UCSD-AML1 (cell line): ENCODE measurements around the gene FXYD3.

ENCODE experiments used
- DNase-seq: peaks from one replicate; lab custom pipeline; 2025; ENCODE audit not compliant: unreplicated experiment; lab: John Stamatoyannopoulos, UW

FXYD3 gene

DNA sequence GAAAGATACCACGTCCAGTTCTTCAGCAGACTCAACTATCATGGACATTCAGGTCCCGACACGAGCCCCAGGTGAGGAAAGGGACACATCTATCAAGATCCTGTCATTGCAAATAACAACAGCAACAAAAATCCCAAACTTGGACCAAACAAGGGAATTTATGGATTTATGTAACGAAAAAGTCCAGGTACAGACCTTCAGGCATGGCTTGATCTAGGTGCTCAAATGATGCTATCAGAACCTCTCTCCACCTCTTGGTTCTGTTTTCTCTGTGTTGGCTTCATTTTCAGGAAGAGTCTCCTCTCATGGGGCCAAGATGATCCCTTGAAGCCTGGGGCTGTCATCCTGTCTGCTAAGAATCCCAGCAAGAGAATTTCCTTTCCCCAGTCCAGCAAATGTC lies 41.8 kb downstream of the FXYD3 start:
- DNase-seq = no peak

- no peak for DNase-seq
Measured at GRCh38 chr19:35159606-35160005, 44.0 kb downstream of the FXYD3 start.

- DNase-seq = no peak
Measured at GRCh38 chr19:35160629-35161433, 45.2 kb downstream of the FXYD3 start.

- DNase-seq = no peak
Measured at GRCh38 chr19:35161434-35161743, 45.8 kb downstream of the FXYD3 start.

DNA sequence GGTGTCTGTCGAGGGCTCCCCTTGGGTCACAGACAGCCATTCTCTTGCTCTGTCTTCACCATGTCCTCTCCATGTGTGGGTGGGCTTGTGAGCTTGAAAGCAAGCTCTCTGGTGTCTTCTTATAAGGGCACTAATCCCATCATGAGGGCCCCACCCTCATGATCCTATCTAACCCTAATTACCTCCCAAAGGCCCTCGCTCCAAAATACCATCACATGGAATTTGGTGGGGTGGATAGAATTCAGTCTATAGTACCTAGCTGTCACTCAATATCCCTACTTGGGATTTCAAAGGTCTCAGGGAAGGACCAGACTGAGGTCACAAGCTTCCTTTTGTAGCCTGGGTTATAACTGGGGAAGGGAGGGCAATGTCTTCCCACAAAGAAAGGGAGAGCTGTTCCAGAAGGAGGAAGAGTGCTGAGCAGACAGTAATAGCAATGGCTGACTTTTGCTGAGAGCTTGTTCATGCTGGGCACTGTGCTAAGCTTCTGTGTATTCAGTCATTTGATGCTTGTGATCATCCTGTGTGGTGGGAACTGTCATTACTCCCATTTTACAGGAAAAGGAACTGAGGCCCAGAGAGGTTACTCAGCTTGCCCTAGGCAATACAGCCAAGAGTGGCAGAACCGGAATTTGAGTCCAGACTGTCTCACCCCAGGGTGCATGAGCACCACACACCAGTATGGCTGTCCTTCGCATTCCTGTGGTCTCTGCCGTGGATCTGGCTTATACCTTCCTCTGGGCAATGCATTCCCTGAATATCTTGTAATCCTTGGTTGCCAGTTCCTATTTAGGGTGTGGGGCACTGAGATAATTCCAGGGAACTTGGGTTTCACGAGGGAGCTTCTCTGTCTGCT lies 47.1 kb downstream of the FXYD3 start:
- DNase-seq = no peak

GRCh38 chr19:35164418-35164817 lies 48.8 kb downstream of the FXYD3 start:
- DNase-seq = no peak

- no peak for DNase-seq
Measured at GRCh38 chr19:35165200-35166058, 49.8 kb downstream of the FXYD3 start.

GRCh38 chr19:35166100-35167063 lies 50.8 kb downstream of the FXYD3 start:
- no peak for DNase-seq

DNA sequence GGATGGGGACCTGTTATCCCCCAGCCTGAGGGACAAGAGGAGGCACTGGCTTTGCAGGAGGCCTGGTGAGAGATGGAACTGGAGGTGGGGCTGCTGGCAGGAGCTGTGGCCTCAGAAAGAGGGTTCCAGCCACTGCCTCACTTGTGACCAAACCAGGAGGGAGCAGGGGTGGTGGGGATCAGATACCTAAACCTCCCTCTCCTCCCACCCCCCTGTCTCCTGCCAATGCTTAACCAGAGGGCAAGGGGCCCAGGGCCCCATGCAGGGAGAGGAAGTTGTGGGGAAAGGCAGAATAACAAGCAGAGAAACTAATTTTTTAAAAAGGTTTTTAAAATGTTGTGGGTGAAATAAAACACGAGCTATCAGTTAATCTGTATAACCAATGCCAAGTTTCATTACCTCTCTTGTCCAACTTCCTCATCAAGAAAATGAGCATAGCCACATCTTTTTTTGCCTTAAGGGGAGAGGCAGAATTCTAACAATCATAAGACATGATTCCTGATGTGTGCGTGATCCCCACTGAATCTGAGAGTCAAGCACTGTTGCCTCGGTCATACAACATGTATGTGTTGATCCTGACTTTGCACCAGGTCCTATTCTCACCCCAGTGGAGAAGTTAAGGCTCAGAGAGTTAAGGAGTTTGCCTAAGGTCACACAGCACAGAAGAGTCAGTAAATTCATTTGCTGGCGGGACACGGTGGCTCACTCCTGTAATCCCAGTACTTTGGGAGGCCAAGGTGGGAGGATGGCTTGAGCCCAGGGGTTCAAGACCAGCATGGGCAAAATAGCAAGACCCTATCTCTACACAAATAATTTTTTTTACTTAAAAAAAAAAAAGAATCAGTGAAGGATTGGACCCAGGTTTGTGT lies 51.9 kb downstream of the FXYD3 start:
- DNase-seq = no peak

DNA sequence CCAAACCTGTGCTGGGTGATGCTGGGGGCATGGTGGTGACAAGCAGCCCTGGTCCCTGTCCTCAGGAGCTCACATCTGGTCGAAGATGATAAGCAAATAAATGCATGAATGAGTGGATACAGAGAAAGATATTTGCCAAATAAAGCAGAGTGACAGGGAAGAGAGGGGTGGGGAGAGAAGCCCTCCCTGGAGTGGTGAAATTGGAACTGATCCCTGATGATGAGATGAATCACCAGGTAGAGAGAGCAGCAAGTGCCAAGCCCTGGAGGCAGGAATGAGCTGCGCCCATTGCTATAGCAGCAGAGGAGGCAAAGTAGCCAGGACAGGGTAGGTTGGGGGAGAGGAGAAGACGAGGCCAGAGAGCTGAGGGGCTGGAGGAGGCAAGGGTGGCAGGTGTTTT lies 52.6 kb downstream of the FXYD3 start:
- no peak for DNase-seq

- no peak for DNase-seq
Measured at GRCh38 chr19:35169221-35169995, 53.8 kb downstream of the FXYD3 start.

DNA sequence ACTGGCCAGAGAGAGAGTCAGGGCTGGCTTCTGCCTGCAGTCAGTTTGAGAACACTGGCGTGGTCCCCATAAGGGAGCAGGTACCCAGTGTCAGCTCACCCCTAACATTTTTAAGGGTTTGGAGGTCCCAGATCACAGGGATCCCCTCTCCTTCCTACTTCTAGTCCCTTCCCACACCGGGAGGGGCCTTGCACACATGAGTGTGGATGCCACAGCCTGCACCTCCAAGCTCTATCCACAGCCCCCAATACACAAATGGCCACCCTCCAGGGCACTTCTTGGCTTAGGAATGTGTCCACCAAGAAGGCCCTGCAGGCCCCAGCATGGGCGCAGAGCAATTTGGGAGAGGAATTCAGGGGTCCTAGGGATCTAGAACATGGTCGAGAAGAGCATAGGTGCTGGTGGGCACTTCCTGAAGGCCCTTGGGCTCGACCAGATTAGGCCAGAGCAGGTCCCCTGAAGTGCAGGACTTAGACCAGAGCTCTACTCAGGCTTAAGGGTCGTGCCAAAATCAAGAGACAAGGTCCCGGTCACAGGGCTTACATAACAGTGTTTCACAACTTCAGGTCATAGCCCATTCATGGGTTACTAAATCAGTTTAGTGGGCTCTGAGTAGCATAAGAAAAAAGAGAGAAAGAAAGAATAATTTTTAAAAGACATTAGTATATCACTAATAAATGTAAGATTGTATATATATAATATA lies 54.9 kb downstream of the FXYD3 start:
- DNase-seq = no peak

DNA sequence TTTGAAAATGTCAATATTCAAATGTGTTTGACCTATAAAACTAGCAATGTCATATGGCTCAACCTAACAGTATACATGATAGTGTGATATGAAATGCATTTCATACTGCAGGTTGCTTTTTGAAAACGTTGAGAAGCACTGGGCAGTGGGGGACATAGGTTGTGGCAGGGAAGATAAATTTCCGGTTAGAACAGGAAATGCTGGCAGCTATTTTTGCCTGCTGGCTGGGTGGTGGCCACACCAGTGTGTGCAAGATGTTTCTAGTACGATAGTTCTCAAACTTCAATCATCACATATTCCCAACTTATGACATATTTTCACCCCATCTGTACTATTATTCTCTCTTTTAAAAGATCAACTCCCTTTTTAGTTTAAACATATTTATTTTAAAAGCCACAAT lies 56.1 kb downstream of the FXYD3 start:
- DNase-seq = no peak
